HG03064 (cell line): ENCODE data around the gene ETS1.
"Not testable (repeated sequence)": the region's sequence is repeated elsewhere in the genome, so short reads cannot be mapped to it uniquely, and the experiment has no call there.

Experiments used
- ATAC-seq: cut with Tn5 transposase; IDR thresholded peaks from one replicate; pipeline ENCODE4 v1.9.1; 2021; ENCODE audit warnings: low read depth; ENCODE audit not compliant: unreplicated experiment

The ETS1 gene

GRCh38 chr11:128450425-128450824 is 136.9 kb downstream of the ETS1 start:
- ATAC-seq, result not testable (repeated sequence)

GRCh38 chr11:128448981-128449713 is 138.2 kb downstream of the ETS1 start:
- ATAC-seq, result no peak

GRCh38 chr11:128448200-128448886 is 139.0 kb downstream of the ETS1 start:
- ATAC-seq, result no peak

- no peak for ATAC-seq
Observed at GRCh38 chr11:128447233-128447632, 140.1 kb downstream of the ETS1 start.

- not testable (repeated sequence) for ATAC-seq
Observed at GRCh38 chr11:128445921-128446320, 141.4 kb downstream of the ETS1 start.

GRCh38 chr11:128437136-128437535 is 150.2 kb downstream of the ETS1 start:
- no peak for ATAC-seq

- ATAC-seq, result no peak
Observed at GRCh38 chr11:128434818-128435217, 152.5 kb downstream of the ETS1 start.

- ATAC-seq, result no peak
Observed at GRCh38 chr11:128434411-128434810, 152.9 kb downstream of the ETS1 start.

- no peak for ATAC-seq
Observed at GRCh38 chr11:128432926-128433325, 154.4 kb downstream of the ETS1 start.

- ATAC-seq, result no peak
Observed at GRCh38 chr11:128431931-128432330, 155.4 kb downstream of the ETS1 start.

GRCh38 chr11:128428935-128429334 is 158.4 kb downstream of the ETS1 start:
- no peak for ATAC-seq

- no peak for ATAC-seq
Observed at GRCh38 chr11:128424851-128425285, 162.5 kb downstream of the ETS1 start.

GRCh38 chr11:128424271-128424711 is 163.1 kb downstream of the ETS1 start:
- no peak for ATAC-seq

- no peak for ATAC-seq
Observed at GRCh38 chr11:128422576-128423370, 164.6 kb downstream of the ETS1 start.

GRCh38 chr11:128421577-128422330 is 165.6 kb downstream of the ETS1 start:
- no peak for ATAC-seq

- no peak for ATAC-seq
Observed at GRCh38 chr11:128420951-128421350, 166.4 kb downstream of the ETS1 start.

- ATAC-seq, result no peak
Observed at GRCh38 chr11:128420265-128420664, 167.1 kb downstream of the ETS1 start.

GRCh38 chr11:128419012-128419767 is 168.2 kb downstream of the ETS1 start:
- ATAC-seq, result no peak

- no peak for ATAC-seq
Observed at GRCh38 chr11:128417607-128418324, 169.6 kb downstream of the ETS1 start.
